Pericardium fibroblast (primary cell): ENCODE measurements around the gene GLI1. TPM values are rescaled to one million over a fixed set of nuclear protein-coding genes. Genes with fewer than 3 reads are reported as not detected.

ENCODE experiments used
- total RNA-seq: library from RNA; depleted of rRNA; stranded (reverse); fragments of >200 nt; gene quantifications from 2 replicates; pipeline ENCODE4 v1.2.3, GENCODE V29; 2015

Gene GLI1
- 0.68 and 1.3 TPM in 2 replicates for total RNA-seq

DNA sequence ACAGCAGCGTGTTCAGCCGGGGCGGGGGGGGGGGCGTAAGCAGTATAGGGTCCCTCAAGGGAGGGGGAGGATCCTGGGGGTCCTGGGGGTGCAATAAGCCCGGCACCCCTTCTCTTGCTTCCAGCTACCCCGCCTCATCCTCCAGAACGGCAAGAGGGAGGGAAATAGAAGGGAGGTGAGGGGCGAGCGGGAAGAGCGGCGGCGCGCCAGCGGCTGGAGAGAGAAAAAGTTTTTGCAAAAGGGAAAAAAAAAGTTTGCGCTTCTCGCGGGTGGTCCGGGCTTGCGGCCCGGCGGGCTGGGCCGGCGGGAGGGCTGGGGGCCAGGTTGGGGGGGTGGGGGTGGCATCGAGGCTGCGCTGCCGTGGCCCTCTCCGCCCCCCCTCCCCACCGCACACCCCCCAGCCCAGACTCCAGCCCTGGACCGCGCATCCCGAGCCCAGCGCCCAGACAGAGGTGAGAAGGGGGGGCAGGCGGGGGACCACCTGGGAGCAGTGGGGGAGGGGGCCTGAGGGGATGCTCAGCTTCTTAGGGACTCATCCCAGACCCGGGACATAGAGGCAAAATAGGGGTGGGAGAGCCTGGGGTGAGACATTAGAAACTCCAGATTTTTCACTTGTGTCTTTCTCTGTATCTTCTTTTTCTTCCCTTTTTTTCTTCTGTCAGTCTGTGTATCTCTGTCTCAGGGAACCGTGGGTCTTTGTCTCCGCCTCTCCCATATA, at the start of gene GLI1:
TSS of gene GLI1 (plus strand) at position 36 of the 718 bp plus-strand sequence. CDS start 3,907 bp downstream, outside the sequence.

DNA sequence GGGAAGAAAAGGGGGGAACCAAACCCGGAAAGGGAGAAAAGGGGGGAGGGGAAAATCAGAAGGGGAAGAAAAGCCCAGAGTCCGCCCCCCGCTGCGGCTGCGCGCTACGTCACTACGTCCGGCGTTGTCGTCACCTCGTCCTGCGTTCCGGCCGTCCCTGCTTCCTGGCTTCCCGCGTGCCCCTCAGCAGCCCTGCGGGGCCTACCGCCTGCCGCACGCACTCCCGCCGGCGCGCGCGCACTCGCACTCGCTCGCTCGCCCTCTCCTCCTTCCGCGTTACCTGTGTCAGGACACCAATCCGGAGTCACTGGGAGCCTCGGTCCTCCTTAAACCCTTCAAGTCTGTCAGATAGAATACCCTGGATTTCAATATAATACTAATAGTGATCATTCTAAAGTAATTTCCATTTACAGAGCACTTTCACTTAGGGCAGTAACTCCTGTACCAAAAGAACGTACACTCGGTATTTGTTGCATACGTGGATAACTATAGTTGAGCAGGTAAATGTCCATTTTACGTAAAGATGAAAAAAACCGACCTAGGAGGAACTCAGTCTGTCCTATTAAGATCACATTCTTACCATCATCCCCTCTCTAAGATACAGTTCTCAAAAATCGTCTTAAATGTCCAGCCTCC, 28.5 kb upstream of the GLI1 start, which contains the start of gene R3HDM2:
TSS of gene R3HDM2 (minus strand) at position 113 of the 636 bp plus-strand sequence. CDS start 120,615 bp downstream, outside the sequence.

DNA sequence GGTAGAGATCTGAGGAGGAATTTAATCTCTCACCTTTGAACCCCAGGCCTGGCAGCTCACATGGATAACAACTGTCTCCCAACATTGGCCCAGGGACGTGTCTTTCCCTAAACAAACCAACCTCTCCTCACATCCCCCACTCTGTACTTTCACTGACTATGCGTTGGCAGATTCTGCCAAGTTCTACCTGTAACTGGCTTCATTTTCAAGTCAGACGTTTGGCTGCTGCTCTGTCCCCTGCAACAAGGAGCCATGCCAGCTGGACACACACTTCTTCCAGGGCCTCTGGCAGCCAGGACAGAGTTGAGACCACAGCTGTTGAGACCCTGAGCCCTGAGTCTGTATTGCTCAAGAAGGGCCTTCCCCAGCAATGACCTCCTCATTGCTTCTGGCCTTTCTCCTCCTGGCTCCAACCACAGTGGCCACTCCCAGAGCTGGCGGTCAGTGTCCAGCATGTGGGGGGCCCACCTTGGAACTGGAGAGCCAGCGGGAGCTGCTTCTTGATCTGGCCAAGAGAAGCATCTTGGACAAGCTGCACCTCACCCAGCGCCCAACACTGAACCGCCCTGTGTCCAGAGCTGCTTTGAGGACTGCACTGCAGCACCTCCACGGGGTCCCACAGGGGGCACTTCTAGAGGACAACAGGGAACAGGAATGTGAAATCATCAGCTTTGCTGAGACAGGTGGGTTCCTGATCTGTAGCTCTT, 24.9 kb upstream of the GLI1 start, which contains the start of gene INHBC:
TSS of gene INHBC (plus strand) at position 268 of the 707 bp plus-strand sequence. CDS start at position 371, 103 bp downstream.

DNA sequence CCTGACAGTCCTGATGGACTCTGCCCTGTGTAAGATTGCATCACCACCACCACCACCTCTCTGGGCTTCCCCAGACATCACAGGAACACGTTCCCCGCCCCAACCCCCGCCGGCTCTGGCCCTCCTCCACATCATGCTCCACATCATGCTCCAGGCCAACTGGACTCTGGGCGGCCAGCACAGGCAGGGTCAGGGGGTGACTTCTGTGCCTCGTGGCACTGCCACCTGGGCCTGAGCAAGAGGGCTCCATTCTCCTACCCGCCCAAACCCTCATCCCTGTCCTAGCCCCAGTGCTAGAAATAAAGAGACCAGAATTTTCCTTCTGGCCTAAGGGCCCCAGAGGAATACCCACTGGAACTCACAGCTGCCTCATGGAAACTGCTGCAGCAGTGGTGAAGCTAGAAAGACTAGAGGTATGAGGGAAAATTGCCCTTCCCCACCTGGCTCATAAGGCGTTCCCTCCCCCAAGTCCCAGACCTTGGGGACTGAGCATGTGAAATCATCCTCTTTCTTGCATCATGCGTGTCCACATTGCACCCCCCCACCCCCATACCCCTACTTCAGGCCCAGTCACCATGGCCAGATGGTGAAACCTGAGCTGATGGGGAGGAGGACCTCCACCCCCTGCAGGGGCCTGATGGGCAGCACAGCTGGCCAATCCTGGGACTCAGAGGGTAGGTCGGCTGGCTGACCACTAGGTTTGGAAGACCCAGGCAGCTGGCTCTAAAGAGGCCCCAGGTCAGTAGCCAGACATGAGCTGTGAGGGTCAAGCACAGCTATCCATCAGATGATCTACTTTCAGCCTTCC, 4.8 kb upstream of the GLI1 start, which contains the start of gene INHBE:
TSS of gene INHBE (plus strand) at position 742 of the 808 bp plus-strand sequence. CDS start 230 bp downstream, outside the sequence.

DNA sequence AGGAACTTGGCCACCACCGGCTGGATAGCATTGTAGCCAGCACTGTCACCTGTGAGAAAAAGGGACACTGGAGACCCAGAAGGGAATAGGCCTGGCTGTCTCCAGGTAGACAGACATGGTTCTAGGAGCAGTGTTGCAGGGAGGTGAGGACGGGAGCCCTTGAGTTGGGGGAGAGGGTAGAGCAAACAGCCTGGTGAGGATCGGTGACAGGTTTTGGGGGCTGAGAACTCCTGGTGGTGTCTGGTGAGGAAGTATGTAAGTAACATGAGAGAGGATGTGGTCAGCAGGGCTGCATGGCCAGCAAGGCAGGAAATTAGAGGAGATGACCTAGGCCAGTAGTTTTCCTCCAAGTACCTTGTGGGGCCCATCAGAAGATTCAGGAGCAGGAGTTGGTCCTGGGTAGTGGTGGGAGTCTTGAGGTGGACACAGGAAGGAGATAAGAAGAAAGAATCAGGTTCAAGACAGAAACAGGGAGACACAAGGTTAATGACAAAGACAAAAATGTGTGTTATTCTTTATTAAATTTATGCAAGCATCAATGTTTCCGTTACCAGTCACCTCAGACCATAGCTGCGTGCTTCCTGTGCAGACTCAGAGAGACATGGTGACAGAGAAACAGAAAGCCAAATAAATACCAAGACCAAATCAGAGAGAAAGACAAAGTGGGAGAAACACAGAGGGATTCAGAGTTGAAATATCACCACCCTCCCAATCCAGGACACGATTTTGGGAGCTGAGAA, 20.0 kb downstream of the GLI1 start, which contains the start of gene ARHGAP9:
TSS of gene ARHGAP9 (minus strand) at position 491 of the 740 bp plus-strand sequence. CDS start at position 31, 460 bp downstream.

DNA sequence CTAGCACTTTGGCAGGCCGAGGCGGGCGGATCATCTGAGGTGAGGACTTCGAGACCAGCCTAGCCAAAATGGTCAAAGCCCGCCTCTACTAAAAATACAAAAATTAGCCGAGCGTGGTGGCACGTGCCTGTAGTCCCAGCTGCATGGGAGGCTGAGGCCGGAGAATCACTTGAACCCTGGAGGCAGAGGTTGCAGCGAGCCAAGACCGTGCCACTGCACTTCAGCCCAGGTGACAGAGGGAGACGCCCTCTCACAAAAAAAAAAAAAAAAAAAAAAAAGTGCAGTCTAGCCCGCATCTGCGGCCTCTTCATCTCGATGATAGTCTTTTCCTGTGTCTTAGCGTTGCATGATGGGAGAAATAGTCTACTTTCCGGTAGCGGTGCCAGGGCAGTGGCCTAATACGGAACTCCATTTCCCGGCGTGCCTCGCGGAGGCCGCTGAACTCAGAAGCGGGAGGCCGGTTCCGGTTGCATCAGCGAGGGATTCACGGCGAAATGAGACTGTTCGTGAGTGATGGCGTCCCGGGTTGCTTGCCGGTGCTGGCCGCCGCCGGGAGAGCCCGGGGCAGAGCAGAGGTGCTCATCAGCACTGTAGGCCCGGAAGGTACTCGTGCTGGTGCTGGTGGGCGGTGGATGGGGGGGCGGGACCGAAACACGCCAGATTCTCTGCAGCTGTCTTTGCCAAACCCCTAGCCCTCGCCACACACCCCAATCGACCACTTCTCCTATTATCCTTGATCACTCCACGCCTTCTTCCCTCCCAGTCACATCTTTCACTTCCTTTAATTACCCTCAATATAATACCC, 28.2 kb downstream of the GLI1 start, which contains the start of gene MARS1:
TSS of gene MARS1 (plus strand) at position 472 of the 805 bp plus-strand sequence. CDS start at position 495, 23 bp downstream.

DNA sequence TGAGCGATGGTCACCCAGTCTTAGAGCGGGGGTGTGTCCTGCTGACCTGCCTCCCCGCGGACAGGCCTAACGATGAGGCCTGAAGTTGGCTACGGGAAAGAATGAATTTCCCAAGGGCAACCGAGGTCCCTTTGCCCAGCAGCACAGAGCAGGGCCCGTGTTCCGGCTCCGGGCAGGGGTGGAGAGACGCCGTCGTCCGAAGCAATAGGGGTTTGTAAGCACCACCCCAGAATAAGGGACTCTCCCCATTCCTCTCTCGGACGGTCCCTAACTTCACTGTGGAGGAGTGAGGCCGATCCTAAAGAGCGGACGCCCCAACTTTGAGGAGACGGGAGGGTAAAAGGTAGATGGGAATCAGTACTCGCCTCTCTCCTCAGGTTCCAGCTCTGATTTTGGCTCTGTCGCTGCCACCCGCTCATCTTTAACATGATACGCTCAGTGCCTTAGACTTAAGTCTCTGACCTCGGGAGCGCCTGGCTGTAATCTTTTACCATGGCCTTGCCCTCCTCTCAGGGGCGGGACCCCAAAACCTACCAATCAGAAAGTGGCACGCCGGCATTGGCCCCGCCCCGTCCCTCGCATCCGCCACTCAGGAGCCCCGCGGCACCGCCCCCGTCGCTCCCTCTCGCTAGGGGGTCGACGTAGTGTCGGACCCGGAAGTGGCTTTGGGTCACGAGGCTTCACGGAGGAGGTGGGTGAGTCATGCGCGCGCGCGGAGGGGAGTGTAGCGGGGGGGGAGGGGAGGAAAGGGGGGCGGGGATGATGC, 60.7 kb downstream of the GLI1 start, which contains the start of gene DDIT3:
TSS of gene DDIT3 (minus strand) at position 462 of the 766 bp plus-strand sequence. CDS start 3,108 bp downstream, outside the sequence.

Other genes starting within 250 kb of the GLI1 start
- 12.1 and 14.1 TPM in 2 replicates for gene NXPH4, start 243.0 kb upstream of the GLI1 start, total RNA-seq
- gene SHMT2, start 230.1 kb upstream of the GLI1 start, total RNA-seq = 169 and 252 TPM in 2 replicates
- 1.6 TPM in 1 of 2 replicates, not detected in the other for gene STAC3, start 208.6 kb upstream of the GLI1 start, total RNA-seq
- 17.7 and 29.1 TPM in 2 replicates for gene R3HDM2, start 28.7 kb upstream of the GLI1 start, total RNA-seq
- gene INHBC, start 25.0 kb upstream of the GLI1 start, total RNA-seq = 0.09 TPM in 1 of 2 replicates, not detected in the other
- 7.0 and 7.2 TPM in 2 replicates for gene INHBE, start 4.5 kb upstream of the GLI1 start, total RNA-seq
- gene ARHGAP9, start 20.1 kb downstream of the GLI1 start, total RNA-seq = 0.23 TPM in 1 of 2 replicates, not detected in the other
- 101 and 103 TPM in 2 replicates for gene MARS1, start 28.3 kb downstream of the GLI1 start, total RNA-seq
- gene DDIT3, start 60.7 kb downstream of the GLI1 start, total RNA-seq = 51.3 and 55.1 TPM in 2 replicates
- gene MBD6, start 63.0 kb downstream of the GLI1 start, total RNA-seq = 5.1 and 8.8 TPM in 2 replicates
- gene DCTN2, start 87.4 kb downstream of the GLI1 start, total RNA-seq = 155 and 186 TPM in 2 replicates
- gene KIF5A, start 90.3 kb downstream of the GLI1 start, total RNA-seq = 0.17 TPM in 1 of 2 replicates, not detected in the other
- gene PIP4K2C, start 131.4 kb downstream of the GLI1 start, total RNA-seq = 7.4 and 7.6 TPM in 2 replicates
- 6.6 and 8.6 TPM in 2 replicates for gene DTX3, start 145.0 kb downstream of the GLI1 start, total RNA-seq
- gene ARHGEF25, start 151.7 kb downstream of the GLI1 start, total RNA-seq = 10.4 and 10.8 TPM in 2 replicates
- gene B4GALNT1, start 173.4 kb downstream of the GLI1 start, total RNA-seq = 0.17 TPM in 1 of 2 replicates, not detected in the other
- gene OS9, start 234.3 kb downstream of the GLI1 start, total RNA-seq = 191 and 216 TPM in 2 replicates